ENCODE results near the gene FNBP1.

FNBP1 gene

GRCh38 chr9:130040984-130041647, 1.9 kb downstream of the FNBP1 start:
- no peak for TF ChIP-seq CTCF (IDR thresholded peaks at IDR 0.05; ENCODE audit: low read depth, low read length, missing control alignments)
- DNase-seq (ENCODE audit: low read depth): no peak
- H3K4me3 ChIP-seq (ENCODE audit: low read depth, low read length): peak overlapping the region; percentile 92

GRCh38 chr9:130039528-130040147, 3.4 kb downstream of the FNBP1 start:
- H3K4me3 ChIP-seq (ENCODE audit: low read depth, low read length): peak overlapping the region; percentile 92
- DNase-seq (ENCODE audit: low read depth): peak; percentile 86
- no peak for TF ChIP-seq CTCF (IDR thresholded peaks at IDR 0.05; ENCODE audit: low read depth, low read length, missing control alignments)

- TF ChIP-seq CTCF (IDR thresholded peaks at IDR 0.05; ENCODE audit: low read depth, low read length, missing control alignments): no peak
- DNase-seq (ENCODE audit: low read depth): no peak
- H3K4me3 ChIP-seq (ENCODE audit: low read depth, low read length): peak overlapping the region; percentile 55
Observed at GRCh38 chr9:130036099-130036498, 6.9 kb downstream of the FNBP1 start.

GRCh38 chr9:130034570-130034969, 8.4 kb downstream of the FNBP1 start:
- TF ChIP-seq CTCF (IDR thresholded peaks at IDR 0.05; ENCODE audit: low read depth, low read length, missing control alignments): no peak
- no peak for DNase-seq (ENCODE audit: low read depth)
- peak overlapping the region; percentile 47 for H3K4me3 ChIP-seq (ENCODE audit: low read depth, low read length)

- H3K4me3 ChIP-seq (ENCODE audit: low read depth, low read length): peak overlapping the region; percentile 29; the same call in 1 of the 2 replicates
- no peak for TF ChIP-seq CTCF (IDR thresholded peaks at IDR 0.05; ENCODE audit: low read depth, low read length, missing control alignments)
- DNase-seq (ENCODE audit: low read depth): no peak
Observed at GRCh38 chr9:130030651-130031127, 12.3 kb downstream of the FNBP1 start.

- no peak for DNase-seq (ENCODE audit: low read depth)
- H3K4me3 ChIP-seq (ENCODE audit: low read depth, low read length): peak overlapping the region; percentile 37
- TF ChIP-seq CTCF (IDR thresholded peaks at IDR 0.05; ENCODE audit: low read depth, low read length, missing control alignments): no peak
Observed at GRCh38 chr9:130029223-130029973, 13.6 kb downstream of the FNBP1 start.

All from GM12864 (cell line).